Mesendoderm (in vitro differentiated cells): ENCODE data around the gene HCN2.

Experiments used
- DNase-seq: peaks from one replicate; pipeline ENCODE4 v3.0.0; 2013
- H2AK5ac ChIP-seq: 2 replicates; pipeline ENCODE4 v1.6.1; 2013; ENCODE audit warnings: low read length, inconsistent platforms
- H2BK120ac ChIP-seq: 2 replicates; pipeline ENCODE4 v1.6.1; 2013; ENCODE audit warnings: low read depth, mild to moderate bottlenecking, low read length, moderate library complexity, mixed read lengths
- H2BK15ac ChIP-seq: replicated peaks from 2 replicates; pipeline ENCODE4 v1.6.1; 2013; ENCODE audit warnings: low read depth, mild to moderate bottlenecking, moderate library complexity
- H2BK5ac ChIP-seq: 2 replicates; pipeline ENCODE4 v1.6.1; 2013; ENCODE audit warnings: low read length, inconsistent platforms
- H3K18ac ChIP-seq: 2 replicates; pipeline ENCODE4 v1.6.1; 2013; ENCODE audit warnings: mild to moderate bottlenecking, low read length, mixed read lengths
- H3K23ac ChIP-seq: one replicate; pipeline ENCODE4 v1.6.1; 2013; ENCODE audit warnings: low read length
- H3K27ac ChIP-seq: 2 replicates; pipeline ENCODE4 v1.5.1; 2013; ENCODE audit warnings: low read depth, mild to moderate bottlenecking, inconsistent platforms, low read length, moderate library complexity
- H3K27me3 ChIP-seq: 2 replicates; pipeline ENCODE4 v1.6.1; 2013; ENCODE audit warnings: low read length, control low read depth, mild to moderate bottlenecking, inconsistent platforms; ENCODE audit not compliant: insufficient read depth, poor library complexity
- H3K36me3 ChIP-seq: 2 replicates; pipeline ENCODE4 v1.6.1; 2013; ENCODE audit warnings: low read length, inconsistent platforms; ENCODE audit not compliant: control insufficient read depth, insufficient read depth
- H3K4ac ChIP-seq: one replicate; pipeline ENCODE4 v1.6.1; 2013; ENCODE audit warnings: low read depth, mild to moderate bottlenecking, low read length, moderate library complexity
- H3K4me1 ChIP-seq: 2 replicates; pipeline ENCODE4 v1.6.1; 2013; ENCODE audit warnings: low read depth, low read length, inconsistent platforms; ENCODE audit not compliant: control insufficient read depth
- H3K4me2 ChIP-seq: 2 replicates; pipeline ENCODE4 v1.6.1; 2013; ENCODE audit warnings: low read length
- H3K4me3 ChIP-seq: 2 replicates; pipeline ENCODE4 v1.5.1; 2013; ENCODE audit warnings: mild to moderate bottlenecking, low read length
- H3K56ac ChIP-seq: one replicate; pipeline ENCODE4 v1.6.1; 2013; ENCODE audit warnings: low read length
- H3K79me1 ChIP-seq: 2 replicates; pipeline ENCODE4 v1.6.1; 2013; ENCODE audit warnings: low read length, inconsistent platforms
- H3K79me2 ChIP-seq: 2 replicates; pipeline ENCODE4 v1.6.1; 2013; ENCODE audit warnings: mild to moderate bottlenecking, low read length; ENCODE audit not compliant: control insufficient read depth, insufficient read depth
- H3K9ac ChIP-seq: 2 replicates; pipeline ENCODE4 v1.6.1; 2013; ENCODE audit warnings: low read length, inconsistent platforms
- H4K5ac ChIP-seq: one replicate; pipeline ENCODE4 v1.6.1; 2013; ENCODE audit warnings: low read length
- H4K8ac ChIP-seq: one replicate; pipeline ENCODE4 v1.6.1; 2013; ENCODE audit warnings: low read depth, mild to moderate bottlenecking, control low read depth, low read length, moderate library complexity
- WGBS: extraction: QIAGEN DNeasy Blood & Tissue Kit; methylation state at CpG from one replicate; pipeline ENCODE4 v1.1.7; 2013; ENCODE audit warnings: low lambda C conversion rate, missing lambda C conversion rate; ENCODE audit not compliant: insufficient coverage; ENCODE audit errors: extremely low coverage; 5-methylcytosine and 5-hydroxymethylcytosine counted together

Gene HCN2

DNA sequence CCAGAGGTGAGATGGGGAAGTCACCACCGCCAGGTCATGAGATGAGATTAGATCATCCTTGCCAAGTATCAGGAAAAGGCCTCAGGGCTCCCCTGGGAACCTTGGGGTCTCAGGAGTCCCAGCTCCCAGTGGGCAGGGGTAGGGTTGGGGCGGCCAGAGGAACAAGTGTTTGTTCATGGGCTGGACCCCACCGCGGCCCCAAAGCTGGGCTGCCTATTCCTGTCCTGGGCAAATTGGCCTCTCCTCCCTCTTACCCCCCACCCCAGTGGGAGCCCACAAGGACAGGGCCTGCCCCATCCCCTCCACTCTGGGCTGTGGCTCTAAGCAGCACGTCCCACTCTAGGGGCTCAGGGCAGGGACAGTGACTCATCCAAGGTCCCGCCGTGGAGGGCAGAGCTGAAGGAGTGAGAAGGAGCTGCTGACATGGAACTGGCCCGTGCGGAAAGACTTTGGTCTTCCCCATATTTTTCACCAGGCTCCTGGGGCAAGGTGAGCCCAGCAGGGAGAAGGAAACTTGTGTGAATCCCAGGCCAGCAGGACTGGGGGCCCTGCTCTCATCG lies 4.0 kb upstream of the HCN2 start:
- no peak overlapping the region for H3K23ac ChIP-seq
- peaks cover 8% of the 10 kb centered on the region for H3K27me3 ChIP-seq
- H2BK15ac ChIP-seq = no peak overlapping the region
- no peaks in the 10 kb centered on the region for H3K4me1 ChIP-seq
- no peak overlapping the region for H3K56ac ChIP-seq
- H3K79me2 ChIP-seq = no peaks in the 10 kb centered on the region
- no peaks in the 10 kb centered on the region for H3K79me1 ChIP-seq
- DNase-seq = no peak
- H4K5ac ChIP-seq = no peak overlapping the region
- no peak overlapping the region for H3K27ac ChIP-seq
- no peak overlapping the region for H4K8ac ChIP-seq
- no peak overlapping the region for H2BK120ac ChIP-seq
- WGBS = no CpG with 5 or more reads among the region's 10 CpGs
- no peak overlapping the region for H3K18ac ChIP-seq
- no peak overlapping the region for H2BK5ac ChIP-seq
- no peak overlapping the region for H3K4ac ChIP-seq
- no peak overlapping the region for H3K4me3 ChIP-seq
- H3K36me3 ChIP-seq = no peaks in the 10 kb centered on the region
- H3K9ac ChIP-seq = no peak overlapping the region
- H2AK5ac ChIP-seq = no peak overlapping the region
- no peak overlapping the region for H3K4me2 ChIP-seq

GRCh38 chr19:588093-588740 lies 1.5 kb upstream of the HCN2 start:
- H3K27me3 ChIP-seq = peaks cover 15% of the 10 kb centered on the region
- no peak overlapping the region for H3K56ac ChIP-seq
- H3K27ac ChIP-seq = no peak overlapping the region
- peak; percentile 90 for DNase-seq
- H2BK15ac ChIP-seq = no peak overlapping the region
- H3K4me2 ChIP-seq = no peak overlapping the region
- no peaks in the 10 kb centered on the region for H3K36me3 ChIP-seq
- H2BK5ac ChIP-seq = no peak overlapping the region
- WGBS = no CpG with 5 or more reads among the region's 41 CpGs
- H3K79me1 ChIP-seq = no peaks in the 10 kb centered on the region
- no peaks in the 10 kb centered on the region for H3K4me1 ChIP-seq
- H2BK120ac ChIP-seq = no peak overlapping the region
- H4K5ac ChIP-seq = no peak overlapping the region
- no peak overlapping the region for H3K4ac ChIP-seq
- H3K4me3 ChIP-seq = no peak overlapping the region
- no peaks in the 10 kb centered on the region for H3K79me2 ChIP-seq
- H3K9ac ChIP-seq = no peak overlapping the region
- no peak overlapping the region for H4K8ac ChIP-seq
- H3K23ac ChIP-seq = no peak overlapping the region
- H3K18ac ChIP-seq = no peak overlapping the region
- no peak overlapping the region for H2AK5ac ChIP-seq

DNA sequence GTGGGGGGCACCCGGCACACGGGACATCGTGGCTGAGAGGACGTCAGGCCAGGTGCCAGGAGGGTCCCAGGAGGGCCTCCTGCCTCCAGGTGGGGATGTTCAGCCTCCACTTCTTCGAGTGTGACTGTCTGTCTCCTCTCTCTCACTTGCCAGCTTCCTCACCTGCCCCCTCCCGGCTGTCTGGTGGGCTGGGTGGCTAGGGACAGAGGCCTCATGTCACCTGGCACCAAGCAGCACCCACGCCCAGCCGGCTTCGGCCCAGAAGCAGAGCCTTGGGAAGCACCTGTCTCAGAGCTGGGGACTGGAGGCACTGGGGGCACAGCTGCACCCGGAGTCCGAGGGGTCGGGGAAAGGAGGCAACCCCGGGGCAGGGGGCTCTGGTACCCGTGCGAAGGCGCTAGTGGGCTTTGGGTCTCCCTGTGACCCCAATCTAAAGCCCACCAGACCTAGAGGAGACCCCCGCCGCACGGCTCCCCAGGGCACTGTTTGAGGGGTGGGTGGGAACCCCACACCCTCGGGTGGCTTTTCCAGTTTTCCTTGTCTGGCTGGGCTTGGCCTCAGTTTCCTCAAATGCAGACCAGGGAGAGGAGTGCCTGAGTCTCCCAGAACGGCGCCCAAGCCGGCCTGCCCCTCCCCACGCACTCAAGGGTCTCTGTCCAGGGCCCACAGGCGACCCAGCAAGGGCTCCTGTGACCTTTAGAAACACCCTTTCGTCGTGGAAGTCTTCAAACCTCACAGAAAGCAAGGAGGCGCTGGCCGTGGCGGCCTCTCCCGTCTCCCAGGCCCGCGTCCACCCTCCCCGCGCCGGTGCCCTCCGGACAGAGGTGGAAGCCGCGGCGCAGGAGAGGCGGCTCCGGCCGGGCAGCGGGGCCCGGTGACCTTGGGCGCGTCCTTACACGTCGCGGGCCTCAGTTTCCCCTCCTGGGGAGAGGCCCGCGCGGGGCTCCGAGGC lies 664 bp upstream of the HCN2 start:
- H3K79me1 ChIP-seq = no peaks in the 10 kb centered on the region
- H3K4me3 ChIP-seq = no peak overlapping the region
- H3K56ac ChIP-seq = no peak overlapping the region
- H4K8ac ChIP-seq = no peak overlapping the region
- DNase-seq = no peak
- H3K9ac ChIP-seq = no peak overlapping the region
- H2BK120ac ChIP-seq = no peak overlapping the region
- no peaks in the 10 kb centered on the region for H3K79me2 ChIP-seq
- no CpG with 5 or more reads among the region's 54 CpGs for WGBS
- H2BK5ac ChIP-seq = no peak overlapping the region
- no peak overlapping the region for H4K5ac ChIP-seq
- H3K4ac ChIP-seq = no peak overlapping the region
- H3K4me1 ChIP-seq = no peaks in the 10 kb centered on the region
- H3K27ac ChIP-seq = no peak overlapping the region
- no peaks in the 10 kb centered on the region for H3K36me3 ChIP-seq
- no peak overlapping the region for H2AK5ac ChIP-seq
- H3K27me3 ChIP-seq = peaks cover 15% of the 10 kb centered on the region
- H3K18ac ChIP-seq = no peak overlapping the region
- H3K4me2 ChIP-seq = no peak overlapping the region
- no peak overlapping the region for H2BK15ac ChIP-seq
- H3K23ac ChIP-seq = no peak overlapping the region

DNA sequence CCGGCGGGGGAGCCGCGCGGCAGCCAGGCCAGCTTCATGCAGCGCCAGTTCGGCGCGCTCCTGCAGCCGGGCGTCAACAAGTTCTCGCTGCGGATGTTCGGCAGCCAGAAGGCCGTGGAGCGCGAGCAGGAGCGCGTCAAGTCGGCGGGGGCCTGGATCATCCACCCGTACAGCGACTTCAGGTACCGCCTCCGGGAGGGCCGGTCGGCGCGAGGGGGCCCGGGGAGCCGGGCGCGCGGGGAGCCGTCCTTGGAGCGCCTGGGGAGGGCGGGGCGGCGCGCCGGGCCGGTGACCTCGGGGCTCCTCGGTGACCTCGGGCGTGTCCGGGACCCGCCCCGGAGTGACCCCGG lies 690 bp downstream of the HCN2 start:
- no peak overlapping the region for H3K9ac ChIP-seq
- H3K79me1 ChIP-seq = no peaks in the 10 kb centered on the region
- no peaks in the 10 kb centered on the region for H3K79me2 ChIP-seq
- whole genome bisulfite sequencing = no CpG with 5 or more reads among the region's 50 CpGs
- H3K23ac ChIP-seq = no peak overlapping the region
- H3K27ac ChIP-seq = no peak overlapping the region
- H3K4me3 ChIP-seq = no peak overlapping the region
- H3K56ac ChIP-seq = no peak overlapping the region
- no peak overlapping the region for H4K8ac ChIP-seq
- H2BK15ac ChIP-seq = no peak overlapping the region
- H3K36me3 ChIP-seq = no peaks in the 10 kb centered on the region
- H3K4me2 ChIP-seq = no peak overlapping the region
- H2BK120ac ChIP-seq = no peak overlapping the region
- H2BK5ac ChIP-seq = no peak overlapping the region
- no peak overlapping the region for H3K4ac ChIP-seq
- H2AK5ac ChIP-seq = no peak overlapping the region
- no peak for DNase-seq
- no peaks in the 10 kb centered on the region for H3K4me1 ChIP-seq
- H3K27me3 ChIP-seq = peaks cover 15% of the 10 kb centered on the region
- H4K5ac ChIP-seq = no peak overlapping the region
- H3K18ac ChIP-seq = no peak overlapping the region

GRCh38 chr19:590750-591098 lies 1.0 kb downstream of the HCN2 start:
- no peaks in the 10 kb centered on the region for H3K36me3 ChIP-seq
- H3K4me1 ChIP-seq = no peaks in the 10 kb centered on the region
- no peak overlapping the region for H2AK5ac ChIP-seq
- no peak overlapping the region for H3K23ac ChIP-seq
- no peak overlapping the region for H4K8ac ChIP-seq
- H2BK15ac ChIP-seq = no peak overlapping the region
- DNase-seq = no peak
- H3K9ac ChIP-seq = no peak overlapping the region
- H2BK120ac ChIP-seq = no peak overlapping the region
- no peak overlapping the region for H2BK5ac ChIP-seq
- H3K18ac ChIP-seq = no peak overlapping the region
- H3K79me2 ChIP-seq = no peaks in the 10 kb centered on the region
- H3K4me3 ChIP-seq = no peak overlapping the region
- H3K27me3 ChIP-seq = peaks cover 15% of the 10 kb centered on the region
- H3K27ac ChIP-seq = no peak overlapping the region
- no peak overlapping the region for H4K5ac ChIP-seq
- no peak overlapping the region for H3K4me2 ChIP-seq
- no peaks in the 10 kb centered on the region for H3K79me1 ChIP-seq
- no peak overlapping the region for H3K4ac ChIP-seq
- no peak overlapping the region for H3K56ac ChIP-seq
- no CpG with 5 or more reads among the region's 41 CpGs for WGBS
